Neural crest cell (in vitro differentiated cells): ENCODE measurements around the gene DPEP3. TPM values are rescaled to one million over a fixed set of nuclear protein-coding genes. Genes with fewer than 3 reads are reported as not detected.
A peak's percentile ranks its signal among the peaks of the same experiment; 100 is the strongest.

Experiments used
- DNase-seq: peaks from one replicate; pipeline ENCODE4 v3.0.0; 2021; ENCODE audit warnings: low read depth, mixed read lengths, low spot score
- H3K27ac Mint-ChIP-seq: one replicate; pipeline ENCODE4 v1.8.0; 2021; ENCODE audit warnings: mild to moderate bottlenecking, mixed read lengths; ENCODE audit not compliant: unreplicated experiment
- H3K27me3 Mint-ChIP-seq: 2 replicates; pipeline ENCODE4 v1.8.0; 2021; ENCODE audit warnings: low read depth, mild to moderate bottlenecking, mixed read lengths
- H3K36me3 Mint-ChIP-seq: 2 replicates; pipeline ENCODE4 v1.8.0; 2021; ENCODE audit warnings: low read depth, mild to moderate bottlenecking, mixed read lengths
- H3K4me1 Mint-ChIP-seq: 2 replicates; pipeline ENCODE4 v1.8.0; 2021; ENCODE audit warnings: mixed read lengths
- H3K4me3 Mint-ChIP-seq: one replicate; pipeline ENCODE4 v1.8.0; 2021; ENCODE audit warnings: mild to moderate bottlenecking, mixed read lengths
- H3K9me3 Mint-ChIP-seq: 2 replicates; pipeline ENCODE4 v1.8.0; 2021; ENCODE audit warnings: mixed read lengths
- total RNA-seq: library from RNA; stranded (reverse); gene quantifications from 2 replicates; pipeline ENCODE4 v1.2.1, GENCODE V29; 2021
- TF ChIP-seq, protein P1 (sequence below): fragments of 200-600 bp; sonication (generic); conservative IDR thresholded peaks from 2 replicates; pipeline ENCODE4 v1.5.0; 2021; ENCODE audit warnings: antibody characterized with exemption, mild to moderate bottlenecking

Gene DPEP3
- total RNA-seq, 1 donor from 2014 or later = not detected

DNA sequence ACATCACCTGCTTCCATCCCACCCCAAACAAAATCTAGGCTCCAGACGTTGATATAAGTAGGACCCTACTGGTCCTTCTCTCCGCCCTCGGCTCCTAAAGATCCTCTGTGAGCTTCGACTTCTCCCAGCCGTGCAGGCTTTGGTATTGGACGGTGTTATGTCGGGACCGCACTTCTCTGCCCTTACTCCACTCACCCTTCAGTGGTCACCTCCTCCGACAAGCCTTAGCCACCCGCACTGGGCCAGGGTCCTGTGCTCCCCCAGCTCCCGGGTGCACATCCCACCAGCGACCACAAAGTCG, 45.2 kb downstream of the DPEP3 start:
- TF ChIP-seq, protein P1, sequence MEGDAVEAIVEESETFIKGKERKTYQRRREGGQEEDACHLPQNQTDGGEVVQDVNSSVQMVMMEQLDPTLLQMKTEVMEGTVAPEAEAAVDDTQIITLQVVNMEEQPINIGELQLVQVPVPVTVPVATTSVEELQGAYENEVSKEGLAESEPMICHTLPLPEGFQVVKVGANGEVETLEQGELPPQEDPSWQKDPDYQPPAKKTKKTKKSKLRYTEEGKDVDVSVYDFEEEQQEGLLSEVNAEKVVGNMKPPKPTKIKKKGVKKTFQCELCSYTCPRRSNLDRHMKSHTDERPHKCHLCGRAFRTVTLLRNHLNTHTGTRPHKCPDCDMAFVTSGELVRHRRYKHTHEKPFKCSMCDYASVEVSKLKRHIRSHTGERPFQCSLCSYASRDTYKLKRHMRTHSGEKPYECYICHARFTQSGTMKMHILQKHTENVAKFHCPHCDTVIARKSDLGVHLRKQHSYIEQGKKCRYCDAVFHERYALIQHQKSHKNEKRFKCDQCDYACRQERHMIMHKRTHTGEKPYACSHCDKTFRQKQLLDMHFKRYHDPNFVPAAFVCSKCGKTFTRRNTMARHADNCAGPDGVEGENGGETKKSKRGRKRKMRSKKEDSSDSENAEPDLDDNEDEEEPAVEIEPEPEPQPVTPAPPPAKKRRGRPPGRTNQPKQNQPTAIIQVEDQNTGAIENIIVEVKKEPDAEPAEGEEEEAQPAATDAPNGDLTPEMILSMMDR = no peak
- Mint-ChIP-seq H3K9me3 (no peaks in the 10 kb centered on the region), H3K27me3 (peaks cover 7% of the 10 kb centered on the region), H3K4me3 (peak overlapping the region; percentile 99), H3K36me3 (peaks cover 3% of the 10 kb centered on the region), H3K27ac (peak overlapping the region; percentile 53), H3K4me1 (peaks cover 30% of the 10 kb centered on the region)
- DNase-seq = no peak

GRCh38 chr16:67934306-67935100, 45.8 kb downstream of the DPEP3 start:
- Mint-ChIP-seq H3K4me1 (peaks cover 30% of the 10 kb centered on the region), H3K36me3 (peaks cover 3% of the 10 kb centered on the region), H3K27ac (peak overlapping the region; percentile 53), H3K27me3 (peaks cover 7% of the 10 kb centered on the region), H3K9me3 (no peaks in the 10 kb centered on the region), H3K4me3 (peak overlapping the region; percentile 99)
- TF ChIP-seq, protein P1 = no peak
- DNase-seq = no peak

GRCh38 chr16:67933805-67934204, 46.5 kb downstream of the DPEP3 start:
- Mint-ChIP-seq H3K4me3 (peak overlapping the region; percentile 99), H3K27ac (no peak overlapping the region), H3K27me3 (peaks cover 7% of the 10 kb centered on the region), H3K9me3 (no peaks in the 10 kb centered on the region), H3K36me3 (peaks cover 3% of the 10 kb centered on the region), H3K4me1 (peaks cover 30% of the 10 kb centered on the region)
- TF ChIP-seq, protein P1 = no peak
- DNase-seq = no peak

- H3K27me3 Mint-ChIP-seq = peaks cover 7% of the 10 kb centered on the region
- no peak overlapping the region for H3K27ac Mint-ChIP-seq
Observed at GRCh38 chr16:67932462-67932840, 47.8 kb downstream of the DPEP3 start.

DNA sequence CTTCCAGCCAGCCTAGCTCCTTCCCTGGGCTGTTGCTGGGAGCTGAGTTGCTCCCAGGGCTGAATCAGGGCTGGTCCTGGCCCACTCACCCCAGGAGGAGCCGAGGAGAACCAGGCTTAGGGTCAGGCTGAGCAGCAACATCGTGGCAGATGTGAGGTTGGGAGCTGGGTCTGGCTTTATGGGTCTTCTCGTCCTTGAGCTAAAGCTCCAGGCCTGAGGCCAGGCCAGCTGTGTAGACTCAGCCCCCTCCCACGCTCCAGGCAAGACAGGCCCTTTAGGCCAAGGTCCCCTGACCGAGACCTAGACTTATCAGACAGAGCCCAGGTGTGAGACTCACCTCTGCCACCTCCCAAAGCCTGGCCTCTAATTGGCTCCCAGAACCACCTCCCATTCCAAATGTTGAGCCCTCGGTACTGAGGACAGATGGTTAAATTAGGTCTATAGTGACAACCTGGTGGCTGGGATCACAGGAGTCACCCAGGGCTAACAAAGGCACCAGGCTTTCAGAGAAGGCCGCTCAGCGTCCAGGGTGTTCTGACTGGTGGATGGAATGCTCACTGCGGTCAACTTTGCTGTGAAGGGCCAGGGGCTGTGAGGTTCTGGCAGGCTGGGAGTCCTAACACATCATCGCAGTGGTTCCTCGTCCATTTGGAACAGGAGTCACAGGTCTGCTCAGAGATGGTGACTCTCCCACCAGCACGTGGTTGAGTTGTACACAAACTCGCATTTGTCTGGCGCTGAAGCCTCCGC, 48.4 kb downstream of the DPEP3 start, which contains the start of gene CTRL:
Gene CTRL, minus strand, starts transcription at position 151 of the 750 bp plus-strand sequence. Its CDS starts 10 bp downstream, at position 141.
- no peak within 1 kb of the TSS for H3K27ac Mint-ChIP-seq
- TF ChIP-seq, protein P1 = peak; percentile 35
- peaks cover 7% of the 10 kb centered on the region for H3K27me3 Mint-ChIP-seq
- no peaks in the 10 kb centered on the region for H3K9me3 Mint-ChIP-seq
- peaks cover 3% of the 10 kb centered on the region for H3K36me3 Mint-ChIP-seq
- peak within 1 kb of the TSS; percentile 76 for H3K4me3 Mint-ChIP-seq
- DNase-seq = no peak
- H3K4me1 Mint-ChIP-seq = peaks cover 24% of the 10 kb centered on the region

More at GRCh38 chr16:67932462-67932840, 47.8 kb downstream of the DPEP3 start:
- Mint-ChIP-seq H3K36me3 (peaks cover 3% of the 10 kb centered on the region), H3K4me1 (peaks cover 29% of the 10 kb centered on the region), H3K4me3 (peak overlapping the region; percentile 47), H3K9me3 (no peaks in the 10 kb centered on the region)
- DNase-seq = no peak
- TF ChIP-seq, protein P1 = no peak
